ENCODE results near the gene PTPRN2. TPM values are rescaled to one million over a fixed set of nuclear protein-coding genes. Genes with fewer than 3 reads are reported as not detected.

Gene PTPRN2
- total RNA-seq, 4 donors from 2014 or later: 6.6 to 10.7 (median 8.2) TPM

GRCh38 chr7:158595068-158595467 lies 7.4 kb upstream of the PTPRN2 start:
- no peak overlapping the region for H3K4me3 ChIP-seq
- WGBS, 2 donors: 52 to 56% methylated on average over 3 of the region's 3 CpGs
- H3K27ac ChIP-seq: no peak overlapping the region
- no peak for TF ChIP-seq EP300 (IDR thresholded peaks at IDR 0.05)
- DNase-seq (ENCODE audit: low spot score in 2 of 2): no peak
- H3K9me3 ChIP-seq: peaks cover 0 to 10% (median 0%) of the 10 kb centered on the region in 4 donors
- H3K4me1 ChIP-seq: no peaks in the 10 kb centered on the region
- no peaks in the 10 kb centered on the region for H3K36me3 ChIP-seq
- H3K27me3 ChIP-seq: no peaks in the 10 kb centered on the region

GRCh38 chr7:158592541-158592940 lies 4.9 kb upstream of the PTPRN2 start:
- H3K36me3 ChIP-seq: no peaks in the 10 kb centered on the region
- 79 to 86% methylated on average over 1 of the region's 1 CpG for WGBS, 2 donors
- no peak for TF ChIP-seq CTCF (IDR thresholded peaks at IDR 0.05)
- no peak for TF ChIP-seq POLR2A (IDR thresholded peaks at IDR 0.05)
- TF ChIP-seq EP300 (IDR thresholded peaks at IDR 0.05): no peak

GRCh38 chr7:158591944-158592343 lies 4.3 kb upstream of the PTPRN2 start:
- no peak overlapping the region for H3K27ac ChIP-seq
- no peak for DNase-seq (ENCODE audit: low spot score in 2 of 2)
- no peak overlapping the region for H3K4me3 ChIP-seq
- H3K36me3 ChIP-seq: no peaks in the 10 kb centered on the region
- TF ChIP-seq POLR2A (IDR thresholded peaks at IDR 0.05) (no peak), CTCF (IDR thresholded peaks at IDR 0.05) (no peak), EP300 (IDR thresholded peaks at IDR 0.05) (no peak)
- 86 to 91% methylated on average over 15 of the region's 15 CpGs for WGBS, 2 donors
- peaks cover 0 to 7% of the 10 kb centered on the region in 2 donors for H3K27me3 ChIP-seq
- peaks cover 0 to 12% (median 2%) of the 10 kb centered on the region in 4 donors for H3K4me1 ChIP-seq
- H3K9me3 ChIP-seq: peaks cover 0 to 10% (median 0%) of the 10 kb centered on the region in 4 donors

More at GRCh38 chr7:158592541-158592940, 4.9 kb upstream of the PTPRN2 start:
- H3K4me3 ChIP-seq: no peak overlapping the region
- DNase-seq (ENCODE audit: low spot score in 2 of 2): no peak
- H3K9me3 ChIP-seq: peaks cover 0 to 10% (median 0%) of the 10 kb centered on the region in 4 donors
- H3K27ac ChIP-seq: no peak overlapping the region
- peaks cover 0 to 7% (median 0%) of the 10 kb centered on the region in 4 donors for H3K4me1 ChIP-seq
- peaks cover 0 to 7% of the 10 kb centered on the region in 2 donors for H3K27me3 ChIP-seq

GRCh38 chr7:158590181-158590530 lies 2.5 kb upstream of the PTPRN2 start:
- Histone ChIP-seq H3K4me3 (no peak overlapping the region), H3K27me3 (peaks cover 0 to 24% of the 10 kb centered on the region in 2 donors), H3K9me3 (peaks cover 0 to 10% (median 0%) of the 10 kb centered on the region in 4 donors), H3K36me3 (no peaks in the 10 kb centered on the region), H3K27ac (no peak overlapping the region), H3K4me1 (peaks cover 0 to 27% (median 7%) of the 10 kb centered on the region in 4 donors)
- TF ChIP-seq POLR2A (IDR thresholded peaks at IDR 0.05): no peak
- TF ChIP-seq EP300 (IDR thresholded peaks at IDR 0.05): no peak
- no peak for TF ChIP-seq CTCF (IDR thresholded peaks at IDR 0.05)
- 91% methylated on average over 12 of the region's 12 CpGs for WGBS, 2 donors
- DNase-seq (ENCODE audit: low spot score in 2 of 2): no peak

GRCh38 chr7:158589653-158590052 lies 2.0 kb upstream of the PTPRN2 start:
- 37 to 73% methylated on average over 1 of the region's 1 CpG for WGBS, 2 donors
- H3K27ac ChIP-seq: no peak overlapping the region
- peaks cover 0 to 29% of the 10 kb centered on the region in 2 donors for H3K27me3 ChIP-seq
- no peak overlapping the region for H3K4me3 ChIP-seq
- H3K9me3 ChIP-seq: peaks cover 0 to 10% (median 0%) of the 10 kb centered on the region in 4 donors
- no peak for TF ChIP-seq CTCF (IDR thresholded peaks at IDR 0.05)
- TF ChIP-seq EP300 (IDR thresholded peaks at IDR 0.05): no peak
- no peak for TF ChIP-seq POLR2A (IDR thresholded peaks at IDR 0.05)
- no peak for DNase-seq (ENCODE audit: low spot score in 2 of 2)
- no peaks in the 10 kb centered on the region for H3K36me3 ChIP-seq
- peaks cover 0 to 27% (median 7%) of the 10 kb centered on the region in 4 donors for H3K4me1 ChIP-seq
